BLaER1 treated with 17β-estradiol and CSF1 and Interleukin-3, amounts not matched to agents 10 nM and 100 nM (cell line): ENCODE results near the gene TSPAN17.

Experiments used
- H3K27ac ChIP-seq, 11 experiments: shearing (Covaris generic); formaldehyde crosslinking; 2 replicates each; pipeline ENCODE4 v1.8.1; 2022
- H3K27me3 ChIP-seq, 11 experiments: shearing (Covaris generic); formaldehyde crosslinking; 2 replicates each; pipeline ENCODE4 v1.8.1; 2022
- H3K36me3 ChIP-seq, 11 experiments: shearing (Covaris generic); formaldehyde crosslinking; 2 replicates each; pipeline ENCODE4 v1.8.1; 2022
- H3K4me1 ChIP-seq, 10 experiments: shearing (Covaris generic); formaldehyde crosslinking; 2 replicates each; pipeline ENCODE4 v1.8.1; 2022
- H3K4me2 ChIP-seq, 11 experiments: shearing (Covaris generic); formaldehyde crosslinking; 2 replicates each; pipeline ENCODE4 v1.8.1; 2022
- H3K4me3 ChIP-seq, 10 experiments: shearing (Covaris generic); formaldehyde crosslinking; 2 replicates each; pipeline ENCODE4 v1.8.1; 2022
- H3K9ac ChIP-seq, 11 experiments: shearing (Covaris generic); formaldehyde crosslinking; 2 replicates each; pipeline ENCODE4 v1.8.1; 2022
- H3K9me3 ChIP-seq, 11 experiments: shearing (Covaris generic); formaldehyde crosslinking; replicated peaks in 1 of 11; 2 replicates each; pipeline ENCODE4 v1.8.1; 2022
- H4K20me1 ChIP-seq, 11 experiments: shearing (Covaris generic); formaldehyde crosslinking; 2 replicates each; pipeline ENCODE4 v1.8.1; 2022
- Cebpa-rat ChIP-seq, 11 experiments: shearing (Covaris generic); IDR thresholded peaks; 2 replicates each; pipeline ENCODE4 v1.8.1; 2022

TSPAN17 gene

GRCh38 chr5:176660860-176661641 is 13.8 kb downstream of the TSPAN17 start:
- no peak overlapping the region for H3K4me3 ChIP-seq
- peak overlapping the region; percentile 11 to 93 (median 40); a peak in 19 of 22 replicates for H3K4me2 ChIP-seq
- H3K27ac ChIP-seq = no peak overlapping the region
- peaks cover 15 to 50% (median 37%) of the 10 kb centered on the region in 10 experiments for H3K4me1 ChIP-seq
- H3K9me3 ChIP-seq = no peaks in the 10 kb centered on the region
- peaks cover 0 to 18% (median 13%) of the 10 kb centered on the region in 11 experiments; a peak in 20 of 22 replicates for H3K36me3 ChIP-seq
- H4K20me1 ChIP-seq = peaks cover 9 to 63% (median 29%) of the 10 kb centered on the region in 11 experiments; a peak in 18 of 22 replicates
- no peak overlapping the region; a peak in 1 of 22 replicates for H3K9ac ChIP-seq
- peak in 2 of 11 experiments; percentile 49 to 71; a peak in 3 of 22 replicates for TF ChIP-seq Cebpa-rat (IDR thresholded peaks at IDR 0.05)
- H3K27me3 ChIP-seq = 0 out of 22 replicates have a peak, but pooled peaks cover 0 to 3% (median 0%) of the 10 kb centered on the region in 11 experiments

GRCh38 chr5:176661676-176662075 is 14.4 kb downstream of the TSPAN17 start:
- H3K9me3 ChIP-seq = no peaks in the 10 kb centered on the region
- peaks cover 0 to 11% (median 10%) of the 10 kb centered on the region in 11 experiments; a peak in 20 of 22 replicates for H3K36me3 ChIP-seq
- peaks cover 15 to 48% (median 37%) of the 10 kb centered on the region in 10 experiments for H3K4me1 ChIP-seq
- peak overlapping the region in 6 of 11 experiments; percentile 2 to 51 (median 30); a peak in 11 of 22 replicates for H3K4me2 ChIP-seq
- no peak overlapping the region for H3K4me3 ChIP-seq
- H4K20me1 ChIP-seq = peaks cover 9 to 57% (median 23%) of the 10 kb centered on the region in 11 experiments; a peak in 18 of 22 replicates
- no peak for TF ChIP-seq Cebpa-rat (IDR thresholded peaks at IDR 0.05)
- H3K9ac ChIP-seq = no peak overlapping the region
- H3K27ac ChIP-seq = no peak overlapping the region
- H3K27me3 ChIP-seq = 0 out of 22 replicates have a peak, but pooled peaks cover 0 to 3% (median 0%) of the 10 kb centered on the region in 11 experiments

- TF ChIP-seq Cebpa-rat (IDR thresholded peaks at IDR 0.05) = no peak
- Histone ChIP-seq H3K27me3 (0 out of 22 replicates have a peak, but pooled peaks cover 0 to 3% (median 0%) of the 10 kb centered on the region in 11 experiments), H3K9ac (no peak overlapping the region), H3K4me1 (peaks cover 15 to 46% (median 35%) of the 10 kb centered on the region in 10 experiments), H3K27ac (no peak overlapping the region), H3K4me2 (peak overlapping the region in 4 of 11 experiments; percentile 11 to 51 (median 30); a peak in 5 of 22 replicates), H3K36me3 (peaks cover 0 to 2% (median under 1%) of the 10 kb centered on the region in 11 experiments; a peak in 7 of 22 replicates), H4K20me1 (peaks cover 8 to 49% (median 16%) of the 10 kb centered on the region in 11 experiments; a peak in 18 of 22 replicates), H3K9me3 (no peaks in the 10 kb centered on the region; a peak in 1 of 22 replicates), H3K4me3 (no peak overlapping the region)
Observed at GRCh38 chr5:176662371-176663333, 15.4 kb downstream of the TSPAN17 start.

GRCh38 chr5:176663566-176663965 is 16.3 kb downstream of the TSPAN17 start:
- H3K4me2 ChIP-seq = no peak overlapping the region
- H3K4me1 ChIP-seq = peaks cover 10 to 37% (median 27%) of the 10 kb centered on the region in 10 experiments
- no peaks in the 10 kb centered on the region for H3K36me3 ChIP-seq
- H3K9me3 ChIP-seq = no peaks in the 10 kb centered on the region; a peak in 1 of 22 replicates
- H3K27ac ChIP-seq = no peak overlapping the region
- peaks cover 2 to 50% (median 10%) of the 10 kb centered on the region in 11 experiments; a peak in 17 of 22 replicates for H4K20me1 ChIP-seq
- no peak overlapping the region for H3K9ac ChIP-seq
- 0 out of 22 replicates have a peak, but pooled peaks cover 0 to 10% (median 0%) of the 10 kb centered on the region in 11 experiments for H3K27me3 ChIP-seq
- TF ChIP-seq Cebpa-rat (IDR thresholded peaks at IDR 0.05) = no peak
- no peak overlapping the region for H3K4me3 ChIP-seq

- Histone ChIP-seq H3K4me2 (no peak overlapping the region), H3K9me3 (no peaks in the 10 kb centered on the region; a peak in 1 of 22 replicates), H3K27me3 (0 out of 22 replicates have a peak, but pooled peaks cover 0 to 10% (median 0%) of the 10 kb centered on the region in 11 experiments), H3K9ac (no peak overlapping the region), H3K4me3 (no peak overlapping the region), H3K36me3 (no peaks in the 10 kb centered on the region), H3K27ac (no peak overlapping the region), H3K4me1 (peaks cover under 1 to 28% (median 18%) of the 10 kb centered on the region in 10 experiments), H4K20me1 (peaks cover 0 to 41% (median 7%) of the 10 kb centered on the region in 11 experiments; a peak in 15 of 22 replicates)
- no peak for TF ChIP-seq Cebpa-rat (IDR thresholded peaks at IDR 0.05)
Observed at GRCh38 chr5:176664479-176664878, 17.2 kb downstream of the TSPAN17 start.

- H3K4me1 ChIP-seq = peaks cover 0 to 26% (median 16%) of the 10 kb centered on the region in 10 experiments; a peak in 16 of 20 replicates
- peaks cover 0 to 44% (median 7%) of the 10 kb centered on the region in 11 experiments; a peak in 12 of 22 replicates for H4K20me1 ChIP-seq
- H3K4me2 ChIP-seq = no peak overlapping the region
- no peak for TF ChIP-seq Cebpa-rat (IDR thresholded peaks at IDR 0.05)
- H3K9me3 ChIP-seq = no peaks in the 10 kb centered on the region; a peak in 1 of 22 replicates
- no peak overlapping the region for H3K9ac ChIP-seq
- 0 out of 22 replicates have a peak, but pooled peaks cover 0 to 10% (median 0%) of the 10 kb centered on the region in 11 experiments for H3K27me3 ChIP-seq
- H3K4me3 ChIP-seq = no peak overlapping the region
- H3K36me3 ChIP-seq = no peaks in the 10 kb centered on the region
- no peak overlapping the region for H3K27ac ChIP-seq
Observed at GRCh38 chr5:176664886-176665285, 17.6 kb downstream of the TSPAN17 start.

- no peaks in the 10 kb centered on the region for H3K36me3 ChIP-seq
- 0 out of 22 replicates have a peak, but pooled peaks cover 0 to 10% (median 0%) of the 10 kb centered on the region in 11 experiments for H3K27me3 ChIP-seq
- no peaks in the 10 kb centered on the region; a peak in 1 of 22 replicates for H3K9me3 ChIP-seq
- H3K9ac ChIP-seq = no peak overlapping the region
- H3K4me3 ChIP-seq = no peak overlapping the region
- no peak overlapping the region for H3K27ac ChIP-seq
- peaks cover 0 to 21% (median 13%) of the 10 kb centered on the region in 10 experiments; a peak in 16 of 20 replicates for H3K4me1 ChIP-seq
- peaks cover 0 to 44% (median 2%) of the 10 kb centered on the region in 11 experiments; a peak in 12 of 22 replicates for H4K20me1 ChIP-seq
- no peak for TF ChIP-seq Cebpa-rat (IDR thresholded peaks at IDR 0.05)
- no peak overlapping the region for H3K4me2 ChIP-seq
Observed at GRCh38 chr5:176665517-176665916, 18.2 kb downstream of the TSPAN17 start.

GRCh38 chr5:176667637-176668036 is 20.4 kb downstream of the TSPAN17 start:
- no peak overlapping the region for H3K4me2 ChIP-seq
- 0 out of 22 replicates have a peak, but pooled peaks cover 0 to 10% (median 0%) of the 10 kb centered on the region in 11 experiments for H3K27me3 ChIP-seq
- H3K9ac ChIP-seq = no peak overlapping the region

More at GRCh38 chr5:176667637-176668036, 20.4 kb downstream of the TSPAN17 start:
- H3K36me3 ChIP-seq = no peaks in the 10 kb centered on the region
- H3K9me3 ChIP-seq = no peaks in the 10 kb centered on the region; a peak in 1 of 22 replicates
- H4K20me1 ChIP-seq = peaks cover 0 to 33% (median 0%) of the 10 kb centered on the region in 11 experiments; a peak in 8 of 22 replicates
- H3K4me1 ChIP-seq = no peaks in the 10 kb centered on the region
- H3K27ac ChIP-seq = no peak overlapping the region
- TF ChIP-seq Cebpa-rat (IDR thresholded peaks at IDR 0.05) = no peak
- H3K4me3 ChIP-seq = no peak overlapping the region
